Measurements from ENCODE around the gene DUSP15. TPM values are rescaled to one million over a fixed set of nuclear protein-coding genes. Genes with fewer than 3 reads are reported as not detected.

The DUSP15 gene
- total and polyA plus RNA-seq, 4 donors: 7.8 to 31.0 (median 20.4) TPM

DNA sequence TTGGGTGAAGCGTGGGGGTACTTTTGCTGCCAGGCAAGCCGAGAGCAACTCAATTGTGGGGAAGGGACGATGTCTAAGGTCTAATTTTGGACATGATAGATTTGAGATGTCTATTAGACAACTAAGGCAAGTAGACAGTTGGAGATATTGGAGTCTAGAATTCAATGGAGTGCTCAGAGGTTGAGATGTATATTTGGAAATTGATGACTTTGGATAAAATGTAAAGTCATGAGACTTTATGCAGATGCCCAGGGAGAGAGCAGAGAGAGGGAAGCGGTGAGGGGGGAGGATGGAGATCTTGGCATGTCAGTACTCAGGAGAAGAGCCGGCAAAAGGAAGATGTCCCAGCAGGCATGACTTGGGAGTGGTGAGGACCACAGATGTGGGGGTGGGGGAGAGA, 44.3 kb downstream of the DUSP15 start:
- Histone ChIP-seq H3K27me3 (ENCODE audit: control insufficient read depth, insufficient read depth, low read length) (no peaks in the 10 kb centered on the region), H3K9me3 (ENCODE audit: control insufficient read depth, insufficient read depth, low read length) (no peaks in the 10 kb centered on the region), H3K27ac (ENCODE audit: low read depth, low read length) (no peak overlapping the region), H3K4me3 (ENCODE audit: low read depth, low read length) (no peak overlapping the region), H3K36me3 (ENCODE audit: control insufficient read depth, insufficient read depth, low read length) (no peaks in the 10 kb centered on the region), H3K4me1 (ENCODE audit: control insufficient read depth, insufficient read depth, low read length) (peaks cover 15% of the 10 kb centered on the region)
- DNase-seq (ENCODE audit: low read depth in 4 of 6, low spot score in 6 of 6): no peak
- 88% methylated on average over 5 of the region's 5 CpGs for WGBS (ENCODE audit: insufficient coverage)

DNA sequence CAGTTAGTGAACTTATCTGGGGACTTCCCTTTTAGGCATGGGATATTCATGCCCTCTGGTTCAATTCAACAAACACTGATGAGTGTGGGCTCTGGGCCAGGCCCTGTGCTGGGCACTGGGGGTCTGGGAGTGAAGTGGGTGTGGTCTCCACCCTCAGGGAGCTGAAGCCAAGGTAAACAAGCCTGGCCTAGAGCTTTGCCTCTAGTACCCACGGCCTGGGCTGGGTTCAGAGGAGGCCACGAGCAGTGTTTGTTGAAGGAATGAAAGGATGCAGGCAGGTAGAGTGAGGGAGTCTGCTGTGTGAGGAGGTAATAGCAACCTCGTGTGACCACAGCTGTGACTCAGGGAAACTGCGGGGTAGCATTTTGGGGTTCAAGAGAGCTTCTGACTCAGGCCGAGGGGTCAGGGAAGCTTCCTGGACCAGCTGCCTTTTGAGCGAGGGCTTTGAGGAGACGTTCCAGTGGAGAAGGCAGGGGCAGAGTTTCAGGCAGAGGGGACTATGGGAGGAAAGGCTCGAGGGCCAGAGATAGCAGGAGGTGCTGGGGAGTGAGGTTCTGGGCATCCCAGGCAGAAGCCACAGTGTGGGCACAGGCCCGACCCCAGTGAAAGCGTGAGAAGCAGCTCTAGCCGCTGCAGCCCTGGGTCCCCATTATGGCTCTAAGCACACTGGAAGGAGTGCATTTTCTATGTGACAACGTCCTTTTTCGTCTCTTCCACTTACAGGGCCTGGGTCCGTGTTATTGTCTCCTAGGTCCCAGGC, 45.6 kb downstream of the DUSP15 start:
- WGBS (ENCODE audit: insufficient coverage): 85% methylated on average over 13 of the region's 14 CpGs
- Histone ChIP-seq H3K27ac (ENCODE audit: low read depth, low read length) (peak overlapping the region; percentile 61), H3K4me3 (ENCODE audit: low read depth, low read length) (no peak overlapping the region), H3K4me1 (ENCODE audit: control insufficient read depth, insufficient read depth, low read length) (peaks cover 15% of the 10 kb centered on the region), H3K36me3 (ENCODE audit: control insufficient read depth, insufficient read depth, low read length) (no peaks in the 10 kb centered on the region), H3K27me3 (ENCODE audit: control insufficient read depth, insufficient read depth, low read length) (no peaks in the 10 kb centered on the region), H3K9me3 (ENCODE audit: control insufficient read depth, insufficient read depth, low read length) (no peaks in the 10 kb centered on the region)
- DNase-seq (ENCODE audit: low read depth in 4 of 6, low spot score in 6 of 6): no peak

DNA sequence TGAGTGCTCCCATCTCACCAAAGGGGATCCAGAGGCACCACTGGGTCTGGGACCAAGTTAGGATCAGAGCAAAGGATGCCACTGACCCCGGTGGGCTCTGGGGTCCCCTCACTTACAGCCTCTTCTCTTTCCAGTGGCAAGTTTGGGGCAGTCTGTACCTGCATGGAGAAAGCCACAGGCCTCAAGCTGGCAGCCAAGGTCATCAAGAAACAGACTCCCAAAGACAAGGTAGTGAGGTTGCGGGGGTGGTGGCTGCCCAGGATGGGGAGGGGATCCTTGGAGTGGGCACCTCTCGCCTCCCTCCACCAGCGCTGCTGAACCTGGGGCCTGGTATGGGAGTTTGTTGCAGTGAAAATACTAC, 46.2 kb downstream of the DUSP15 start:
- 100% methylated on average over 1 of the region's 4 CpGs for WGBS (ENCODE audit: insufficient coverage)
- H3K4me1 ChIP-seq (ENCODE audit: control insufficient read depth, insufficient read depth, low read length): peaks cover 18% of the 10 kb centered on the region
- no peaks in the 10 kb centered on the region for H3K9me3 ChIP-seq (ENCODE audit: control insufficient read depth, insufficient read depth, low read length)
- no peaks in the 10 kb centered on the region for H3K27me3 ChIP-seq (ENCODE audit: control insufficient read depth, insufficient read depth, low read length)
- H3K4me3 ChIP-seq (ENCODE audit: low read depth, low read length): no peak overlapping the region
- H3K36me3 ChIP-seq (ENCODE audit: control insufficient read depth, insufficient read depth, low read length): no peaks in the 10 kb centered on the region
- H3K27ac ChIP-seq (ENCODE audit: low read depth, low read length): peak overlapping the region; percentile 61
- DNase-seq (ENCODE audit: low read depth in 4 of 6, low spot score in 6 of 6): no peak

- Histone ChIP-seq H3K27ac (ENCODE audit: low read depth, low read length) (peak overlapping the region; percentile 61), H3K36me3 (ENCODE audit: control insufficient read depth, insufficient read depth, low read length) (no peaks in the 10 kb centered on the region), H3K4me3 (ENCODE audit: low read depth, low read length) (no peak overlapping the region), H3K9me3 (ENCODE audit: control insufficient read depth, insufficient read depth, low read length) (no peaks in the 10 kb centered on the region), H3K4me1 (ENCODE audit: control insufficient read depth, insufficient read depth, low read length) (peaks cover 22% of the 10 kb centered on the region), H3K27me3 (ENCODE audit: control insufficient read depth, insufficient read depth, low read length) (no peaks in the 10 kb centered on the region)
- DNase-seq (ENCODE audit: low read depth in 4 of 6, low spot score in 6 of 6): no peak
- 63% methylated on average over 14 of the region's 14 CpGs for WGBS (ENCODE audit: insufficient coverage)
These were observed 46.8 kb downstream of the DUSP15 start for GRCh38 chr20:31823360-31824124.

DNA sequence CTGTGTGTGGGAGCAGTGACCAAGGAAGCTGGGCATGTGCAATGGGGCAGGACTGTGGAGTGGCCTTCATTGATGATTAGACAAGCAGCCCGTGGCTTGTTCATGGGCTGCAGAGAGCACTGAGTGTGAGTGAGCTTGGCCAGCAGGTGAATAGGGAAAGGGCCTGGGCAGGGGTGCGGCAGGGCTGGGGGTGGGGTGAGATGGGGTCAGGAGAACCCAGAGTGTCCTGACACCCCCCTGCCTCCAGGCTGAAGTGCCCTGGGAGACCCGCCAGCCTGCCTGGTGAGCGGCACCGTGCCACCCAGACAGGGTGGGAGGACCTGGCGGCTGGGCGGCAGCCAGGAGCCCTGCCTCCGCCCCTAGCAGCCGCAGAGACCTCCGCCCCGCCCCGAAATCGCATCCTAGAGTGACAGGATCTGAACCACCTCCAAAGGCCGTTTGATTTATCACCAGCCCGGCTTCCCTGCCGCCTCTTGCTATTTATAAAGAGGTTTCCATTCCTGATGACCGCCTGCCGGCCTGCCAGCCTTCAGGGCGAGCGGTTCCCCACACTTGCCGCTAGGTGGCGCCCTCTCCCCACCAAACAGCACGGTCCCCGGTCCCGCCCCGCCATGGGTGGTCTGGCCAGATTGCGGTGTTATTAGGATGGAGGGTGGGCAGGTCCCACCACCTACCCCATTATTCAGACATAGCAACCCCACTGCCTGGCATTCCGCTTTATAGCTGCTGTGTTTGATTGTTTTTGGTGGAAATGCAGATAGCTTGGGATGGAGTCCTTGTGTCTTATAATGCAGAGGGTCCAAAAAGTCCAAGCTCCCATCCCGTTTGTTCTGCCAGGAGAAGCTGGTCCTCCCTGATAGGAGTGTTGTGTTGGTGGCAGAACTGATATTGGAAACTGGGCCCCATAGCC, 47.7 kb downstream of the DUSP15 start:
- H3K27me3 ChIP-seq (ENCODE audit: control insufficient read depth, insufficient read depth, low read length): no peaks in the 10 kb centered on the region
- no peaks in the 10 kb centered on the region for H3K9me3 ChIP-seq (ENCODE audit: control insufficient read depth, insufficient read depth, low read length)
- H3K27ac ChIP-seq (ENCODE audit: low read depth, low read length): peak overlapping the region; percentile 48
- peak; percentile 47 to 92 (median 71) for DNase-seq (ENCODE audit: low read depth in 4 of 6, low spot score in 6 of 6)
- peak overlapping the region; percentile 27 for H3K4me3 ChIP-seq (ENCODE audit: low read depth, low read length)
- WGBS (ENCODE audit: insufficient coverage): 6% methylated on average over 19 of the region's 29 CpGs
- H3K36me3 ChIP-seq (ENCODE audit: control insufficient read depth, insufficient read depth, low read length): no peaks in the 10 kb centered on the region
- H3K4me1 ChIP-seq (ENCODE audit: control insufficient read depth, insufficient read depth, low read length): peaks cover 22% of the 10 kb centered on the region

- Histone ChIP-seq H3K27me3 (ENCODE audit: control insufficient read depth, insufficient read depth, low read length) (no peaks in the 10 kb centered on the region), H3K36me3 (ENCODE audit: control insufficient read depth, insufficient read depth, low read length) (no peaks in the 10 kb centered on the region), H3K4me3 (ENCODE audit: low read depth, low read length) (no peak overlapping the region)
These were observed 48.9 kb downstream of the DUSP15 start for GRCh38 chr20:31821427-31821826.

DNA sequence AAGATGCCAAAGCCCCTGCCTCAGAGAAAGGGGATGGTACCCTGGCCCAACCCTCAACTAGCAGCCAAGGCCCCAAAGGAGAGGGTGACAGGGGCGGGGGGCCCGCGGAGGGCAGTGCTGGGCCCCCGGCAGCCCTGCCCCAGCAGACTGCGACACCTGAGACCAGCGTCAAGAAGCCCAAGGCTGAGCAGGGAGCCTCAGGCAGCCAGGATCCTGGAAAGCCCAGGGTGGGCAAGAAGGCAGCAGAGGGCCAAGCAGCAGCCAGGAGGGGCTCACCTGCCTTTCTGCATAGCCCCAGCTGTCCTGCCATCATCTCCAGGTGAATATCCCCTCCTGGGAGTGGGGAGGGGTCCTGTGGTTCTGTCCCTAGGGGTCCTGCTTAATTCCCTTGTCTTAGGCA, 50.1 kb downstream of the DUSP15 start:
- Histone ChIP-seq H3K27ac (ENCODE audit: low read depth, low read length) (no peak overlapping the region), H3K9me3 (ENCODE audit: control insufficient read depth, insufficient read depth, low read length) (no peaks in the 10 kb centered on the region), H3K27me3 (ENCODE audit: control insufficient read depth, insufficient read depth, low read length) (no peaks in the 10 kb centered on the region), H3K4me1 (ENCODE audit: control insufficient read depth, insufficient read depth, low read length) (peaks cover 30% of the 10 kb centered on the region), H3K36me3 (ENCODE audit: control insufficient read depth, insufficient read depth, low read length) (no peaks in the 10 kb centered on the region), H3K4me3 (ENCODE audit: low read depth, low read length) (no peak overlapping the region)
- 75% methylated on average over 6 of the region's 6 CpGs for WGBS (ENCODE audit: insufficient coverage)
- DNase-seq (ENCODE audit: low read depth in 4 of 6, low spot score in 6 of 6): no peak

More at GRCh38 chr20:31821427-31821826, 48.9 kb downstream of the DUSP15 start:
- DNase-seq (ENCODE audit: low read depth in 4 of 6, low spot score in 6 of 6): no peak
- Histone ChIP-seq H3K4me1 (ENCODE audit: control insufficient read depth, insufficient read depth, low read length) (peaks cover 22% of the 10 kb centered on the region), H3K9me3 (ENCODE audit: control insufficient read depth, insufficient read depth, low read length) (no peaks in the 10 kb centered on the region), H3K27ac (ENCODE audit: low read depth, low read length) (no peak overlapping the region)
- 61% methylated on average over 4 of the region's 5 CpGs for WGBS (ENCODE audit: insufficient coverage)

DNA sequence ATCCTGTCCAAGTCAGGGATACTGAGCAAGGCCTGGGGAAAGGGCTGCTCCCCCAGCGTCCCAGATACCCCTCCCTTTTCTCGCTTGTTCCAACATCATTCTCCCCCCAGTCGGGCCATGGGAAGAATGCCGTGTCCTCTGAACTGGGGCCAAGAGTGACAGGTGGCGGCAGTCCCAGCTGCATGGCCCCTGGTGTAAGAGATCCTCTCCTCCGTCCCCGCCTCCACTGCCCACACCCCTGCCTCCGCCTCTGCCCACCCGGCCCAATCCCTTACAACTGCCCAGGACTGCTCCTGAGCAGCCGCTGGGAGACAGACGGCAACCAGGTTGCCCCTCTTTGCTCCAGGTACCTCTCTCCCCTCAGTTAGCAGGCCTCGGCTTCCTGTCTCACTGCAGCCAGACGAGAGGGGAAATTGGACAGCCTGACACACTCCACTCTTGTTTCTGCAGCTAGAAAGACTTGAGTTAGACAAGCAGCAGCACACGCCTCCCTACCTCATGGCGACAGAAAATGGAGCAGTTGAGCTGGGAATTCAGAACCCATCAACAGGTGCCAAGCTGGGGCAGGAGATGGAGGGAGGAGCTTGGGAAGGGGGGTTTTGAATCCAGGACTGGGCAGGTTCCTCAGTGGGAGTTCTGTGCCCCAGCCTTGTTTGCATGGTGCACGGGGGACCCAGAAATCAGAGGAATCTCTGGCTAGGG, 51.1 kb downstream of the DUSP15 start, which contains the start of gene MYLK2:
Gene MYLK2, plus strand, starts transcription at position 274 of the 702 bp plus-strand sequence. Its CDS starts 225 bp downstream, at position 499.
- Histone ChIP-seq H3K9me3 (ENCODE audit: control insufficient read depth, insufficient read depth, low read length) (no peaks in the 10 kb centered on the region), H3K4me1 (ENCODE audit: control insufficient read depth, insufficient read depth, low read length) (peaks cover 32% of the 10 kb centered on the region), H3K27me3 (ENCODE audit: control insufficient read depth, insufficient read depth, low read length) (no peaks in the 10 kb centered on the region), H3K27ac (ENCODE audit: low read depth, low read length) (no peak within 1 kb of the TSS), H3K4me3 (ENCODE audit: low read depth, low read length) (no peak within 1 kb of the TSS), H3K36me3 (ENCODE audit: control insufficient read depth, insufficient read depth, low read length) (no peaks in the 10 kb centered on the region)
- DNase-seq (ENCODE audit: low read depth in 4 of 6, low spot score in 6 of 6): no peak
- WGBS (ENCODE audit: insufficient coverage): 58% methylated on average over 16 of the region's 16 CpGs
